Ovary (tissue), 3 donors: ENCODE data around the gene KL.

ENCODE experiments used
- POLR2A ChIP-seq: fragments of 450-650 bp; IDR thresholded peaks from one replicate; pipeline ENCODE4 v1.6.1; 2017; ENCODE audit warnings: antibody characterized with exemption, mild to moderate bottlenecking, moderate library complexity
- TF ChIP-seq, protein P1 (sequence below), 3 donors: fragments of 450-650 bp in 2 of 3; fragments of 200-600 bp in 1 of 3; IDR thresholded peaks; one replicate each; pipeline versions ENCODE4 v1.5.1 to v1.8.0; 2016 to 2022; ENCODE audit warnings: antibody characterized with exemption in 3 of 3, mild to moderate bottlenecking in 1 of 3
- donor health status: DM: no; HTN: no; CAD: no.

DNA sequence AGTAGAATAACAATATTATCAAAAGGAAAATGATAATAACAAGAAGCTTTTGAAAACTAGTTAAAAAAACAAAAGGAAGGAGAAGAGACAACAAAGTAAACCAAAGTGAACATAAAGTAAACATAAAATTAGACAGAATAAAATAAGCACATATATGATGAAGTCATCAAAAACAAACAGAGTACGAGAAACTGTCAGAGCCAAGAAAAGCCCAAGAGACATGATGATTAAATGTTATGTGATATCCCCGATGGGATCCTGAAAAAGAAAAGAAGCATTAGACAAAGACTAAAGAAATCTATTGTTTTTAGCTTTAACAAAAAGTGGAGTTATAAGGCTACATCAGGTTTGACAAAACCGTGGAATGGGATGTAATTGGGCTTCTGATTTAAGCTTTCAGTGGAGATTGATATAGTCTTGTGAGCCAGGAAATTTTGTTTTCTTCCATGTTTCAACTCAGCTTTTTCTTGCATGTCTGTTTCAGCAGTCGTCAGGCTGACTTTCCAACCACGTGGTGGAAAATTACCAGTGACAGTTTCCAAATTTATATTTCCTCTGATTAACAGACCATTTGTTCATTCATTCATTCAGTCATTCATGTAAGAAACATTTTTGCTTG lies 64.9 kb downstream of the KL start:
- TF ChIP-seq, protein P1, sequence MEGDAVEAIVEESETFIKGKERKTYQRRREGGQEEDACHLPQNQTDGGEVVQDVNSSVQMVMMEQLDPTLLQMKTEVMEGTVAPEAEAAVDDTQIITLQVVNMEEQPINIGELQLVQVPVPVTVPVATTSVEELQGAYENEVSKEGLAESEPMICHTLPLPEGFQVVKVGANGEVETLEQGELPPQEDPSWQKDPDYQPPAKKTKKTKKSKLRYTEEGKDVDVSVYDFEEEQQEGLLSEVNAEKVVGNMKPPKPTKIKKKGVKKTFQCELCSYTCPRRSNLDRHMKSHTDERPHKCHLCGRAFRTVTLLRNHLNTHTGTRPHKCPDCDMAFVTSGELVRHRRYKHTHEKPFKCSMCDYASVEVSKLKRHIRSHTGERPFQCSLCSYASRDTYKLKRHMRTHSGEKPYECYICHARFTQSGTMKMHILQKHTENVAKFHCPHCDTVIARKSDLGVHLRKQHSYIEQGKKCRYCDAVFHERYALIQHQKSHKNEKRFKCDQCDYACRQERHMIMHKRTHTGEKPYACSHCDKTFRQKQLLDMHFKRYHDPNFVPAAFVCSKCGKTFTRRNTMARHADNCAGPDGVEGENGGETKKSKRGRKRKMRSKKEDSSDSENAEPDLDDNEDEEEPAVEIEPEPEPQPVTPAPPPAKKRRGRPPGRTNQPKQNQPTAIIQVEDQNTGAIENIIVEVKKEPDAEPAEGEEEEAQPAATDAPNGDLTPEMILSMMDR (IDR thresholded peaks at IDR 0.05) = no peak
- TF ChIP-seq POLR2A = no peak
